CD4-positive, alpha-beta memory T cell (primary cell): ENCODE results near the gene AKR1B15. TPM values are rescaled to one million over a fixed set of nuclear protein-coding genes. Genes with fewer than 3 reads are reported as not detected.
"Not testable (repeated sequence)": the region's sequence is repeated elsewhere in the genome, so short reads cannot be mapped to it uniquely, and the experiment has no call there.

Experiments
- CTCF ChIA-PET: fragments of 350-600 bp; sonication (Branson Sonifier 250); formaldehyde crosslinking; loops from one replicate; lab custom pipeline; 2021; ENCODE audit warnings: inconsistent platforms; ENCODE audit not compliant: partially characterized antibody; lab: Charles Lee
- POLR2A ChIA-PET: fragments of 350-600 bp; sonication (Branson Sonifier 250); formaldehyde crosslinking; loops from one replicate; lab custom pipeline; 2021; ENCODE audit not compliant: partially characterized antibody; lab: Charles Lee
- DNase-seq, 5 donors: peaks; one replicate each; pipeline versions ENCODE4 v3.0.0 to v3.0.0-alpha.2; 2020 to 2022; ENCODE audit warnings: mixed read lengths in 1 of 5
- H3K27ac ChIP-seq: one replicate; pipeline ENCODE4 v1.7.0; 2013; ENCODE audit warnings: low read depth, low read length
- H3K27me3 ChIP-seq: 2 replicates; pipeline ENCODE4 v1.7.0; 2013; ENCODE audit warnings: mild to moderate bottlenecking, low read length, moderate library complexity; ENCODE audit not compliant: insufficient read depth
- H3K36me3 ChIP-seq: 2 replicates; pipeline ENCODE4 v1.7.0; 2013; ENCODE audit warnings: mild to moderate bottlenecking, low read length, moderate library complexity; ENCODE audit not compliant: insufficient read depth
- H3K4me1 ChIP-seq: 2 replicates; pipeline ENCODE4 v1.7.0; 2013; ENCODE audit warnings: mild to moderate bottlenecking, low read length, moderate library complexity; ENCODE audit not compliant: insufficient read depth
- H3K4me3 ChIP-seq, 2 donors: one replicate each; pipeline ENCODE4 v1.7.0; 2013; ENCODE audit warnings: low read length in 2 of 2, mild to moderate bottlenecking in 1 of 2
- H3K9me3 ChIP-seq, 2 donors: one replicate each; pipeline ENCODE4 v1.7.0; 2013; ENCODE audit warnings: low read length in 2 of 2, control low read depth in 1 of 2; ENCODE audit not compliant: control insufficient read depth in 1 of 2
- H3K27ac Mint-ChIP-seq, 7 donors: one replicate each; pipeline ENCODE4 v1.8.0; 2020 to 2021; ENCODE audit warnings: mixed read lengths in 7 of 7, mild to moderate bottlenecking in 6 of 7, inconsistent platforms in 3 of 7, moderate library complexity in 3 of 7
- H3K27me3 Mint-ChIP-seq, 2 donors: one replicate each; pipeline ENCODE4 v1.8.0; 2020 to 2021; ENCODE audit warnings: mixed read lengths in 2 of 2
- H3K36me3 Mint-ChIP-seq, 2 donors: one replicate each; pipeline ENCODE4 v1.8.0; 2020 to 2021; ENCODE audit warnings: mixed read lengths in 2 of 2, inconsistent platforms in 1 of 2, mild to moderate bottlenecking in 1 of 2
- H3K4me1 Mint-ChIP-seq, 4 donors: one replicate each; pipeline ENCODE4 v1.8.0; 2020 to 2021; ENCODE audit warnings: mixed read lengths in 4 of 4, mild to moderate bottlenecking in 1 of 4
- H3K4me3 Mint-ChIP-seq, 8 donors: one replicate each; pipeline ENCODE4 v1.8.0; 2020 to 2021; ENCODE audit warnings: mixed read lengths in 8 of 8, mild to moderate bottlenecking in 7 of 8, moderate library complexity in 6 of 8, inconsistent platforms in 3 of 8
- H3K9me3 Mint-ChIP-seq, 8 donors: one replicate each; pipeline ENCODE4 v1.8.0; 2020 to 2021; ENCODE audit warnings: mixed read lengths in 8 of 8, mild to moderate bottlenecking in 5 of 8, inconsistent platforms in 3 of 8, moderate library complexity in 1 of 8
- intact Hi-C: fragments of 100-400 bp; cut with micrococcal nuclease; formaldehyde crosslinking; loops from one replicate; pipeline ENCODE4 v1.15.1; 2023
- polyA plus RNA-seq, 2 donors: library from polyadenylated mRNA; unstranded; fragments of 300-500 nt; fragmentation: Illumina TruSeq; gene quantifications; one replicate each; pipeline ENCODE4 v1.2.3, GENCODE V29; 2021
- total RNA-seq, 2 experiments: library from RNA; stranded (reverse); gene quantifications; one replicate each; pipeline ENCODE4 v1.2.3, GENCODE V29; 2021

The AKR1B15 gene
- total and polyA plus RNA-seq, 4 experiments from 2014 or later, result not detected

- Histone ChIP-seq H3K9me3 (no peaks in the 10 kb centered on the region), H3K27ac (no peak overlapping the region), H3K4me3 (no peak overlapping the region), H3K4me1 (no peaks in the 10 kb centered on the region), H3K36me3 (no peaks in the 10 kb centered on the region), H3K27me3 (no peaks in the 10 kb centered on the region)
- Mint-ChIP-seq H3K4me1 (no peaks in the 10 kb centered on the region), H3K9me3 (no peaks in the 10 kb centered on the region), H3K4me3 (no peak overlapping the region), H3K27me3 (peaks cover 4 to 29% of the 10 kb centered on the region in 2 donors), H3K36me3 (no peaks in the 10 kb centered on the region), H3K27ac (no peak overlapping the region)
- no peak for DNase-seq
- intact Hi-C loops, result no loop called here
- ChIA-PET CTCF (interaction anchor here (0.6 kb wide), 1 partner anchor 88 kb away, joined by 3 read pairs; no protein-coding TSS in a partner anchor), POLR2A (no interaction called here)
Measured at GRCh38 chr7:134520130-134520529, 28.8 kb upstream of the AKR1B15 start.

DNA sequence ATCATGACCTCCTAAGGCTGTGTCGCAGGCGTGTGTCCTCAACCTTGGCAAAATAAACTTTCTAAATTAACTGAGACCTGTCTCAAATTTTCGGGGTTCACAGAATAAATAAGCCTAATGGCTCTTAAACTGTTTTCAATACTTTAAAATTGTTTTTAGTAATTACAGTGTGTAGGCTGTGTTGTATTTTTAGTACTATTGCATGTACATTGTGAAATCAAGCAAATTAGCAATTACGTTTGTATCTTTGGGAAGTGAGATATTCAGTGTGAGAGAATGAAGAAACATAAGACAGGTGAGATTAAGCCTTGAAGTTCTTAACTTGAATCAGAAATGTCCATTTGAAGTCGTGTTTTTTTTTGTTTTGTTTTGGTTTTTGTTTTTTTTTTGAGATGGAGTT is 26.3 kb upstream of the AKR1B15 start:
- DNase-seq, result no peak
- ChIA-PET CTCF (interaction anchor here (0.6 kb wide), 1 partner anchor 8 kb away, joined by 3 read pairs; no protein-coding TSS in a partner anchor), POLR2A (no interaction called here)
- Histone ChIP-seq H3K9me3 (no peaks in the 10 kb centered on the region), H3K4me1 (no peaks in the 10 kb centered on the region), H3K36me3 (no peaks in the 10 kb centered on the region), H3K27ac (no peak overlapping the region), H3K27me3 (no peaks in the 10 kb centered on the region), H3K4me3 (no peak overlapping the region)
- H3K36me3 Mint-ChIP-seq, result no peaks in the 10 kb centered on the region
- no peak overlapping the region for H3K27ac Mint-ChIP-seq
- no peak overlapping the region for H3K4me3 Mint-ChIP-seq
- no peaks in the 10 kb centered on the region for H3K9me3 Mint-ChIP-seq
- H3K27me3 Mint-ChIP-seq, result peaks cover 6 to 15% of the 10 kb centered on the region in 2 donors
- intact Hi-C loops, result no loop called here
- H3K4me1 Mint-ChIP-seq, result no peaks in the 10 kb centered on the region

- H3K27ac Mint-ChIP-seq, H3K36me3 Mint-ChIP-seq, H3K36me3 ChIP-seq, POLR2A ChIA-PET, H3K4me3 ChIP-seq, H3K27ac ChIP-seq, H3K4me1 ChIP-seq, H3K9me3 ChIP-seq, H3K4me3 Mint-ChIP-seq, H3K9me3 Mint-ChIP-seq, intact Hi-C loops, H3K27me3 ChIP-seq, H3K4me1 Mint-ChIP-seq, DNase-seq: not testable (repeated sequence)
- H3K27me3 Mint-ChIP-seq, result peaks cover 11 to 19% of the 10 kb centered on the region in 2 donors
- CTCF ChIA-PET, result interaction anchor here (1.1 kb wide), 1 partner anchor 22 kb away, joined by 3 read pairs; no protein-coding TSS in a partner anchor
Measured at GRCh38 chr7:134525449-134525848, 23.5 kb upstream of the AKR1B15 start.

DNA sequence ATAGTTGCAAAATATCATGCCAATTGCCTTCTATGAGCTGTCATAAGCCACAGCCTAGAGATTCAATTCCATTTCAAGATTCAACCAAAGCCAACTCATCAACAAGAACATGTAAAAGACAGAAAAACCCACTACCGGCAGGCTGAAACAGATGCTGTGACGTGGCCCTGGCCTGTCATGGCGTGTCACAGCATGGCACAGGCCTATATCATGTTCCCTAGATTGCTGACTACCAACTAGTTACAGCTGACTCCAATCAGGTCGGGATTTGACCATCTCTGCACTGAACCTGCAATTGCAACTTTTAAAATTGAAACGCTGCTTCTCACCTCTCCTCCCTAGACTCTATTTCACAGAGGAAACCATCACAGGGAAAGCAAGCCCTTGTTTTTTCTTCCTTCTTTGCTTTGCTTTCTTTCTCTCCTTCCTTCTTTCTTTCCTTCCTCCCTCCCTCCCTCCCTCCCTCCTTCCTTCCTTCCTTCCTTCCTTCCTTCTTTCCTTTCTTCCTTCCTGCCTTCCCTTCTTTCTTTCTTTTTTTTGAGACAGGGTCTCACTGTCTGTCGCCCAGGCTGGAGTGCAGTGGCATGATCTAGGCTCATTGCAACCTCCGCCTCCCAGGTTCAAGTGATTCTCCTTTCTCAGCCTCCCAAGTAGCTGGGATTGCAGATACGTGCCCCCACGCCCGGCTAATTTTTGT is 22.2 kb upstream of the AKR1B15 start:
- intact Hi-C loops, H3K4me1 Mint-ChIP-seq, H3K4me3 Mint-ChIP-seq: not testable (repeated sequence)

DNA sequence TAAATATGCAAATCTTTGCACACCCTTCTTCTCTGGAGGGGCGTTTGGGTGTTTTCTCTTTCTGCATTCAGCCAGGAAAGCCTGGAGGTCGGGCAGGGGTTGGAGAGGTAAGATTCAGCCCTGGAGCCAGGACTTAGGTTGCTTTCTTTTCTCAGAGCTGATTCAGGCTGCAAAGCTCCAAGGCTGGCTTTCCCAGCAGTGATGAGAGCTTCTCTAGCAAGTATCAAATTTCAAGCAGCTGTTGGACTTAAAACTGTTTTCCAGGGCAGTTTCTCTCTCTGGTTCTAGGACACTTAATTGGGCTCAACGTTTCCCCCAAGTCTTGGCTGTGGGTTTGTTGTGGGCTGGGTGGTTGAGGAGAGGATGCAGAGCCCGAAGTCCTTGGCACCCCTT is 20.9 kb upstream of the AKR1B15 start:
- intact Hi-C loops, result no loop called here
- DNase-seq, result no peak
- Mint-ChIP-seq H3K27me3 (peaks cover 10 to 26% of the 10 kb centered on the region in 2 donors), H3K27ac (no peak overlapping the region), H3K4me1 (no peaks in the 10 kb centered on the region), H3K36me3 (no peaks in the 10 kb centered on the region), H3K9me3 (no peaks in the 10 kb centered on the region), H3K4me3 (no peak overlapping the region)
- POLR2A ChIA-PET, result no interaction called here
- no peak overlapping the region for H3K4me3 ChIP-seq
- H3K36me3 ChIP-seq, result no peaks in the 10 kb centered on the region
- H3K4me1 ChIP-seq, result no peaks in the 10 kb centered on the region
- CTCF ChIA-PET, result no interaction called here
- H3K9me3 ChIP-seq, result no peaks in the 10 kb centered on the region
- H3K27ac ChIP-seq, result no peak overlapping the region
- no peaks in the 10 kb centered on the region for H3K27me3 ChIP-seq

More for the DNA sequence above, 22.2 kb upstream of the AKR1B15 start:
- DNase-seq, H3K4me1 ChIP-seq, H3K4me3 ChIP-seq, H3K36me3 Mint-ChIP-seq, H3K9me3 Mint-ChIP-seq, CTCF ChIA-PET, H3K27me3 ChIP-seq, H3K36me3 ChIP-seq, H3K9me3 ChIP-seq, H3K27ac Mint-ChIP-seq, H3K27ac ChIP-seq, POLR2A ChIA-PET: not testable (repeated sequence)
- H3K27me3 Mint-ChIP-seq, result peaks cover 11 to 22% of the 10 kb centered on the region in 2 donors

DNA sequence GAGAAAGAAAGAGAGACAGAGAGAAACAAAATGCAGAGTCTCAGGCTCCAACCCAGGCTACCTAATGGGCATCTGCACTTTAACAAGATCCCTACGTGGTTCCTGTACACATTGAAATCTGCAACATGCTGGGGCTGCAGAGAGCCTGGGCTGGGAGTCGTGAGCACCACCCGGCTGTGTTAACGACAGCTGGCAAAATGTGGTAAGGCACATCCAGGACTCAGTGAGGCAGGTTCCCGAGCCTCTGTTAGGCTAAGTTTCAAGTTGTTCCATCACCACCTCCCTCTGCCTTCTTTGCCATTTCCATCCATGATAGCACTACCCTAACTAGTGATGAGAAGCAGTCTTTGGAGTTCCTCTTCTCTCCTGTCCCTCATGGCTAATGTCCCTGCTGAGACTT is 20.2 kb upstream of the AKR1B15 start:
- no peaks in the 10 kb centered on the region for H3K36me3 ChIP-seq
- Mint-ChIP-seq H3K4me3 (no peak overlapping the region), H3K27ac (no peak overlapping the region), H3K27me3 (peaks cover 10 to 26% of the 10 kb centered on the region in 2 donors), H3K4me1 (no peaks in the 10 kb centered on the region), H3K9me3 (no peaks in the 10 kb centered on the region), H3K36me3 (no peaks in the 10 kb centered on the region)
- no peak overlapping the region for H3K27ac ChIP-seq
- no peak for DNase-seq
- H3K27me3 ChIP-seq, result no peaks in the 10 kb centered on the region
- H3K4me3 ChIP-seq, result no peak overlapping the region
- intact Hi-C loops, result no loop called here
- H3K9me3 ChIP-seq, result no peaks in the 10 kb centered on the region
- ChIA-PET CTCF (no interaction called here), POLR2A (no interaction called here)
- H3K4me1 ChIP-seq, result no peaks in the 10 kb centered on the region

DNA sequence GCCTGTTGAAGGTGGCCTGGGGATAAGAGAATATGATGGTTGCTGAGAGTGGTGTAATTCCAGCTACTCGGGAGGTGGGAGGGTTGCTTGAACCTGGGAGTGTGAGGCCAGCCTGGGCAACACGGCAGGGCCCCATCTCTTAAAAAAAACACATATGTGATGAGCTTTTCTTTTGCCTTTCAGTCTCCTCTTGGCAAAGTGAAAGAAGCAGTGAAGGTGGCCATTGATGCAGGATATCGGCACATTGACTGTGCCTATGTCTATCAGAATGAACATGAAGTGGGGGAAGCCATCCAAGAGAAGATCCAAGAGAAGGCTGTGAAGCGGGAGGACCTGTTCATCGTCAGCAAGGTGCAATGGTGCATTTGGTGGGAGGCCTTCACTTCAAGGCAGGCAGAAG is 18.4 kb upstream of the AKR1B15 start:
- no peak for DNase-seq
- Histone ChIP-seq H3K36me3 (no peaks in the 10 kb centered on the region), H3K9me3 (no peaks in the 10 kb centered on the region), H3K27me3 (no peaks in the 10 kb centered on the region), H3K27ac (no peak overlapping the region), H3K4me1 (no peaks in the 10 kb centered on the region), H3K4me3 (no peak overlapping the region)
- Mint-ChIP-seq H3K27me3 (peaks cover 9 to 17% of the 10 kb centered on the region in 2 donors), H3K4me1 (no peaks in the 10 kb centered on the region), H3K36me3 (no peaks in the 10 kb centered on the region), H3K4me3 (no peak overlapping the region), H3K9me3 (no peaks in the 10 kb centered on the region), H3K27ac (no peak overlapping the region)
- CTCF ChIA-PET, result no interaction called here
- intact Hi-C loops, result no loop called here
- POLR2A ChIA-PET, result no interaction called here
